Karpas-422 (cell line): Measurements from ENCODE around the gene FAM83G. TPM values are rescaled to one million over a fixed set of nuclear protein-coding genes. Genes with fewer than 3 reads are reported as not detected.

Source experiments
- DNase-seq: peaks from one replicate; pipeline ENCODE4 v3.0.0-alpha.2; 2015
- H2AFZ ChIP-seq: fragments of 200-600 bp; sonication (generic); 2 replicates; pipeline ENCODE4 v1.6.1; 2014; ENCODE audit warnings: antibody characterized with exemption, low read length, mixed read lengths
- H3K27ac ChIP-seq: fragments of 200-600 bp; sonication (generic); 2 replicates; pipeline ENCODE4 v1.5.1; 2014; ENCODE audit warnings: mild to moderate bottlenecking, low read length, moderate library complexity
- H3K27me3 ChIP-seq: fragments of 200-600 bp; sonication (generic); 2 replicates; pipeline ENCODE4 v1.6.1; 2014; ENCODE audit warnings: low read length, mixed read lengths
- H3K36me3 ChIP-seq: fragments of 200-600 bp; sonication (generic); 2 replicates; pipeline ENCODE4 v1.6.1; 2014; ENCODE audit warnings: low read length, mixed read lengths; ENCODE audit not compliant: insufficient read depth
- H3K4me1 ChIP-seq: fragments of 200-600 bp; sonication (generic); 2 replicates; pipeline ENCODE4 v1.6.1; 2014; ENCODE audit warnings: mild to moderate bottlenecking, low read length, mixed read lengths
- H3K4me2 ChIP-seq: fragments of 200-600 bp; sonication (generic); 2 replicates; pipeline ENCODE4 v1.6.1; 2014; ENCODE audit warnings: low read length, low read depth, mild to moderate bottlenecking; ENCODE audit not compliant: poor library complexity, severe bottlenecking
- H3K4me3 ChIP-seq: fragments of 200-600 bp; sonication (generic); 2 replicates; pipeline ENCODE4 v1.5.1; 2014; ENCODE audit warnings: mild to moderate bottlenecking, antibody characterized with exemption, low read length, mixed read lengths
- H3K79me2 ChIP-seq: fragments of 200-600 bp; sonication (generic); 2 replicates; pipeline ENCODE4 v1.6.1; 2014; ENCODE audit warnings: mild to moderate bottlenecking, low read length, mixed read lengths
- H3K9ac ChIP-seq: fragments of 200-600 bp; sonication (generic); 2 replicates; pipeline ENCODE4 v1.6.0; 2014; ENCODE audit warnings: low read length
- H3K9me2 ChIP-seq: fragments of 200-600 bp; sonication (generic), shearing (Covaris generic); replicated peaks from 2 replicates; pipeline ENCODE4 v1.6.0; 2014; ENCODE audit warnings: mild to moderate bottlenecking, low read length, moderate library complexity; ENCODE audit not compliant: insufficient read depth
- H3K9me3 ChIP-seq: fragments of 300-700, 200-600 bp; sonication (generic); 2 replicates; pipeline ENCODE4 v1.6.1; 2014; ENCODE audit warnings: low read length, mixed read lengths
- H4K20me1 ChIP-seq: fragments of 200-600 bp; sonication (generic); 2 replicates; pipeline ENCODE4 v1.6.1; 2014; ENCODE audit warnings: mild to moderate bottlenecking, antibody characterized with exemption, low read length, low read depth; ENCODE audit not compliant: insufficient read depth
- total RNA-seq: library from RNA; depleted of rRNA; stranded (reverse); fragments of >200 nt; shearing (Covaris generic); gene quantifications from 2 replicates; pipeline ENCODE4 v1.2.3, GENCODE V29; 2014; ENCODE audit warnings: low replicate concordance

Gene FAM83G
- total RNA-seq, 1 experiment from 2014 or later = 9.2 TPM

GRCh38 chr17:19009970-19010369, 5.4 kb upstream of the FAM83G start:
- Histone ChIP-seq H3K9me3 (no peaks in the 10 kb centered on the region), H3K9ac (no peak overlapping the region), H3K4me1 (peaks cover 11% of the 10 kb centered on the region), H3K27me3 (no peaks in the 10 kb centered on the region), H3K36me3 (no peaks in the 10 kb centered on the region), H3K4me3 (no peak overlapping the region), H3K79me2 (no peaks in the 10 kb centered on the region), H2AFZ (no peak overlapping the region), H3K9me2 (no peaks in the 10 kb centered on the region), H4K20me1 (no peaks in the 10 kb centered on the region), H3K4me2 (no peak overlapping the region), H3K27ac (no peak overlapping the region)
- no peak for DNase-seq

GRCh38 chr17:19006698-19007097, 2.1 kb upstream of the FAM83G start:
- DNase-seq = no peak
- Histone ChIP-seq H3K36me3 (no peaks in the 10 kb centered on the region; the same call in 1 of the 2 replicates), H3K9me3 (no peaks in the 10 kb centered on the region), H3K9me2 (no peaks in the 10 kb centered on the region), H3K4me2 (no peak overlapping the region), H3K9ac (no peak overlapping the region), H3K27me3 (no peaks in the 10 kb centered on the region), H4K20me1 (no peaks in the 10 kb centered on the region), H3K27ac (no peak overlapping the region), H3K4me3 (no peak overlapping the region), H3K79me2 (peaks cover 14% of the 10 kb centered on the region), H2AFZ (no peak overlapping the region), H3K4me1 (peaks cover 34% of the 10 kb centered on the region)

GRCh38 chr17:19005789-19006430, 1.3 kb upstream of the FAM83G start:
- no peak overlapping the region for H3K4me3 ChIP-seq
- no peaks in the 10 kb centered on the region for H3K9me3 ChIP-seq
- no peaks in the 10 kb centered on the region for H4K20me1 ChIP-seq
- no peak overlapping the region for H2AFZ ChIP-seq
- H3K4me2 ChIP-seq = peak overlapping the region; percentile 87
- H3K27ac ChIP-seq = no peak overlapping the region
- no peaks in the 10 kb centered on the region for H3K9me2 ChIP-seq
- peaks cover 14% of the 10 kb centered on the region for H3K79me2 ChIP-seq
- no peak overlapping the region for H3K9ac ChIP-seq
- no peaks in the 10 kb centered on the region; the same call in 1 of the 2 replicates for H3K36me3 ChIP-seq
- H3K27me3 ChIP-seq = no peaks in the 10 kb centered on the region
- peaks cover 34% of the 10 kb centered on the region for H3K4me1 ChIP-seq
- no peak for DNase-seq

GRCh38 chr17:19005137-19005773, 691 bp upstream of the FAM83G start:
- no peaks in the 10 kb centered on the region for H4K20me1 ChIP-seq
- H3K4me2 ChIP-seq = peak overlapping the region; percentile 87
- no peaks in the 10 kb centered on the region for H3K9me2 ChIP-seq
- H3K4me1 ChIP-seq = peaks cover 34% of the 10 kb centered on the region
- no peaks in the 10 kb centered on the region for H3K9me3 ChIP-seq
- no peaks in the 10 kb centered on the region; the same call in 1 of the 2 replicates for H3K36me3 ChIP-seq
- peak overlapping the region; percentile 94 for H2AFZ ChIP-seq
- peak overlapping the region; percentile 78 for H3K4me3 ChIP-seq
- H3K27me3 ChIP-seq = no peaks in the 10 kb centered on the region
- H3K27ac ChIP-seq = no peak overlapping the region
- DNase-seq = no peak
- H3K79me2 ChIP-seq = peaks cover 14% of the 10 kb centered on the region
- H3K9ac ChIP-seq = peak overlapping the region; percentile 84

GRCh38 chr17:19003543-19004420, 782 bp downstream of the FAM83G start:
- Histone ChIP-seq H3K9me2 (no peaks in the 10 kb centered on the region), H3K36me3 (no peaks in the 10 kb centered on the region; the same call in 1 of the 2 replicates), H2AFZ (peak overlapping the region; percentile 56; the same call in 1 of the 2 replicates), H4K20me1 (no peaks in the 10 kb centered on the region), H3K79me2 (peaks cover 14% of the 10 kb centered on the region), H3K9me3 (no peaks in the 10 kb centered on the region), H3K9ac (peak overlapping the region; percentile 84), H3K27ac (no peak overlapping the region), H3K4me3 (peak overlapping the region; percentile 78), H3K27me3 (no peaks in the 10 kb centered on the region), H3K4me1 (peaks cover 34% of the 10 kb centered on the region), H3K4me2 (peak overlapping the region; percentile 87)
- peak; percentile 52 for DNase-seq

- Histone ChIP-seq H3K9me3 (no peaks in the 10 kb centered on the region), H3K36me3 (no peaks in the 10 kb centered on the region; the same call in 1 of the 2 replicates), H3K27me3 (no peaks in the 10 kb centered on the region), H3K9ac (peak overlapping the region; percentile 84; the same call in 1 of the 2 replicates), H3K4me3 (peak overlapping the region; percentile 78), H2AFZ (no peak overlapping the region), H3K79me2 (peaks cover 14% of the 10 kb centered on the region), H3K4me2 (peak overlapping the region; percentile 87), H3K4me1 (peaks cover 34% of the 10 kb centered on the region), H3K27ac (no peak overlapping the region), H4K20me1 (no peaks in the 10 kb centered on the region), H3K9me2 (no peaks in the 10 kb centered on the region)
- no peak for DNase-seq
Measured at GRCh38 chr17:19002805-19003542, 1.6 kb downstream of the FAM83G start.

GRCh38 chr17:19001907-19002590, 2.5 kb downstream of the FAM83G start:
- Histone ChIP-seq H4K20me1 (no peaks in the 10 kb centered on the region), H3K4me2 (peak overlapping the region; percentile 13), H3K27ac (no peak overlapping the region), H3K36me3 (no peaks in the 10 kb centered on the region; the same call in 1 of the 2 replicates), H2AFZ (no peak overlapping the region), H3K9me2 (no peaks in the 10 kb centered on the region), H3K27me3 (no peaks in the 10 kb centered on the region), H3K4me1 (peaks cover 34% of the 10 kb centered on the region), H3K9me3 (no peaks in the 10 kb centered on the region), H3K79me2 (peaks cover 14% of the 10 kb centered on the region), H3K4me3 (no peak overlapping the region), H3K9ac (no peak overlapping the region)
- DNase-seq = no peak
